HEK293T (cell line): Measurements from ENCODE around the gene CCR7.

Experiments used
- ARNT ChIP-seq: fragments of 450-650 bp; IDR thresholded peaks from 2 replicates; pipeline ENCODE4 v1.6.1; 2017; ENCODE audit warnings: mild to moderate bottlenecking
- BHLHE40 ChIP-seq: fragments of 450-650 bp; IDR thresholded peaks from 2 replicates; pipeline ENCODE4 v1.6.1; 2016; ENCODE audit warnings: mild to moderate bottlenecking, moderate library complexity, borderline replicate concordance
- HDGF ChIP-seq: fragments of 450-650 bp; IDR thresholded peaks from 2 replicates; pipeline ENCODE4 v1.6.1; 2017; ENCODE audit warnings: antibody characterized with exemption, borderline replicate concordance
- LEF1 ChIP-seq: fragments of 450-650 bp; IDR thresholded peaks from 2 replicates; pipeline ENCODE4 v1.6.1; 2017; ENCODE audit warnings: mild to moderate bottlenecking, borderline replicate concordance
- SP1 ChIP-seq: fragments of 450-650 bp; IDR thresholded peaks from 2 replicates; pipeline ENCODE4 v1.6.1; 2017
- TARDBP ChIP-seq: fragments of 450-650 bp; IDR thresholded peaks from 2 replicates; pipeline ENCODE4 v1.6.1; 2016

DNA sequence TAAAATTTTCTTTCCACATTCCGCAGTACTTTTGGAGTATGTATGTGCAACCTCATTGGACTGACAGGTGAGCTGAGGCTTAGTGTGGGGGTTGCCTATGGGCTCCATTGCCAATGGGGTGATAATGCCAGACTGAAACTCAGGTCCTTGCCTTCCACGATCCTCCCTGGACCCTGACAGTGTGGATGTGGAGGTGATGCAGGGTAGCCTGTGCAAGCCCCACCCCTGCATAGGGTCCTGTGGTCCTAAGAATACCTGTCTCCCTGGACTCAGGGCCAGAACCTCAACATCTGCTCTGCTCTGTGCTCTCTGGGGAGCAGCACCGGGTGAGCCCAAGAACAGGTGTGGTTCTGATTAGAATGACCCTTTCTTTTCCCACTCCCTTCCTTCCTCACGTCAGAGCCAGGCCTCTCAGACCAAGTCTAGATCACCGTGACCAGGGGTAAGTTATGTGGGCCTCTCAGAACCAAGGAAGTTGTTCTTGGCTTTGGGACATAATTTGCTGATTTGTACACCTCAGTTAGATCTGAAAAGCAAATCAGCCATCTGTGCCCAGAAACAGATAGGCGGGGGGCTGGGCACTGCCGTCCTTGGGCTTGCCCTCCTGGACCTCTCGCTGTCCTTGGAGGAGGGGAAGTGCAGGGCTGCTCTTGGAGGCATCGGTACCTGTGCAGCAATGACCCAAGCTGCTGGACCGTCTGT is 55.5 kb downstream of the CCR7 start:
- TF ChIP-seq TARDBP (no peak), LEF1 (no peak), SP1 (no peak), BHLHE40 (no peak), ARNT (no peak), HDGF (no peak)
